ENCODE results near the gene ATP5F1D.

ATP5F1D gene

GRCh38 chr19:1290196-1290702, 48.7 kb downstream of the ATP5F1D start:
- DNase-seq, result no peak

- DNase-seq, result no peak
Measured at GRCh38 chr19:1290703-1291651, 49.4 kb downstream of the ATP5F1D start.

DNA sequence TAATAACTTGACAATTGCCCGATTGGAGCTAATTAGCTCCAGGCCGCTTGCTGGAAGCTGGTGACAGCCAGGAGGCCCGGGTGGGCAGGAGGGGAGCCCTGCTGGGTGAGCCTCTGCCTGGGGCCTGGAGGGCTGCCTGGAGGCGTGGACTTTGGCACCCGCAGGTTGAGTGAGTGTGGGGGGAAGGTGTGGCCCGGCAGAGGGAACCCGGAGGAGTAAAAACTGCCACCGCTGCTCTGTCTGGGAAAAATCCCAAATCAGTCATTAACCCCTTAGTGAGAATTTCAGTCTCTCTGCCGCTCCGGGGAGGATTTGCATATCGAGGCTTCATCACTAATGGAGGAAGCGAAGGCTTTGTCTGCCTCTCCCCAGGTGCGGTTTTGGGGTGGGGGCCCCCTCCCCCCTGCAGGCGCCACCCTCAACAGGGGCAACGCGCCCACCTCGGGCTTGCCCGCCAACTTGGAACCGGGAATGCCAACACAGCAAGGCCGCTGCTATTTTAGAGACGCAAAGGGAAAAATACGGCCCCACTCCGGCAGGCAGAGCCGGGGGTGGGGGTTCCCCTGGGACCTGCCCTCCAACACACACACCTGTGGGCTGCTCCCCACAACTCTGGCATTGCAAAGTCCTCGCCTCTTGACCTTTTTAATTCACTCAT, 50.3 kb downstream of the ATP5F1D start:
- DNase-seq, result peak in 17 of 56 donors; percentile 6 to 55 (median 25)

DNA sequence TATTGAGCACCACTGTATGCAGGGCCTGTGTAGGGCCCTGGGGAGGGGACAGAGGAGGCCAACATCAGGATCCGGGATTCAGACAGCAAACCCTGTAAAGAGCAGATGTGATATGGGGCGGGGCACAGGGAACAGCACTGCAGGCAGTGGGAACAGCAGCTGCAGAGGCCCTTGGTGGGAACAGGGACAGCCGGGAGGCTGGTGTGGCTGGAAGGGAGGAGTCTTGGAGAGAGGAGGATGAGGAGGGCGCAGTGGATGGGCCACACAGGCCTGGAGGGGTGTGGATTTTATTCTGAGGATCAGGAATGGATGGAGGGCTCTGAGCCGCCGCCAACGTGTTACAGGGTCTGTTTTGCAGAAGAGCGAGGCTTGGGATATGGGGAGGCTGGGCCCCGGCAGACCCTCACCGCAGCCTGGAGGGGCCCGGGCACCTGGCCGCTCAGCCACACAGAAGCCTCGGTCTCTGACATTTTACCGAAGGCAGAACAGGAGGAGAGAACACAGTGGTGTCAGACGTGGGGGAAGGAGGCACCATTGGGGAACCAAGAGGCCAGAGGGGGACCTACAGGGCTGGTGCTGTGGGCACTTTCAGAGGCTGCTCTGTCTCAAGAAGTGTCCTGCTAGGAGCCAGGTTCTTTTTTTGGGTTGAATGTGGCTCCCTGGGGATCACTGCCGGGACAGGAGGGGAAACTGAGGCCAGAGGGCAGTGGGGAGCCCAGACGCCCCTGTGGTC, 51.0 kb downstream of the ATP5F1D start:
- no peak for DNase-seq

DNA sequence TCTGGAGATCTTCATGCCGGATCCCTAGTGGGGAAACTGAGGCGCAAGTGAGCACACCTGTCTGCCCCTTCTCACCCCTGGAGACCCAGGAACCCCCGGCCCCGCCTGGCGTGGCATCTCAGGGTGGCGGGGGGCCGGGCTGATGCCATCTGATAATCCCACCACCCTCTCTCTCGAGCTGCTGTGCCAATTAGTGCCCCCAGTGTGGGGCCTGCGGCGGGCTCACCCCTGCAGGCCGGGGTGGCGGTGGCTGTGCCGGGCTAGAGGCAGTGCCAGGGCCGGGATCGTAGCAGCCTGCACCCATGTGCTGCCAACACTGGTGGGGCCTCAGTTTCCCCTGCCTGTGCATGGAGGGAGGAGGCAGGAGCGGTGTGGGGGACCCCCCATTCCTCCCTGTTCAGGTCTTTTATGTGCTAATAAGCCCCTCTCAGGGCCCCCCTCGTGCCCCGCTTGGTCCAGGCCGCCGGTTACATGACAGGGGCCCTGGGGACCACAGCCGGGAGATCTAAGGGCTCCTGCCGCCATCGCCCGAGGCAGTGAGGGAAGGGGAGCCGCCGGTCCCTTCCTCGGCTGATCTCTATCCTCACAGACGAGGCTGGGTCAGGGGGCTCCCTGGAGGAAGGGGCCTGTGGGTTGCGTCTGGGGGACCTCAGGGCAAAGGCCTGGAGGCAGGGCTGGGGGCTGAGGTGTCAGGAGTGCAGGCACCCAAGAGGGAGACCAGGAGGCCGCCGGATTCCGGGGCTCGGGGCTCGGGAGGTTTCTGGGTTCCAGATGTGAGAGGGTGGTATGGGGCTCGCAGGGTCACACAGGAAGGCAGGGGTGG, 52.4 kb downstream of the ATP5F1D start:
- DNase-seq, result no peak

All from amygdala (tissue), 56 donors.